GM18858 (cell line): ENCODE data around the gene KLHL40.

Experiments
- ATAC-seq: cut with Tn5 transposase; IDR thresholded peaks from one replicate; pipeline ENCODE4 v1.9.1; 2021; ENCODE audit not compliant: unreplicated experiment

Gene KLHL40

DNA sequence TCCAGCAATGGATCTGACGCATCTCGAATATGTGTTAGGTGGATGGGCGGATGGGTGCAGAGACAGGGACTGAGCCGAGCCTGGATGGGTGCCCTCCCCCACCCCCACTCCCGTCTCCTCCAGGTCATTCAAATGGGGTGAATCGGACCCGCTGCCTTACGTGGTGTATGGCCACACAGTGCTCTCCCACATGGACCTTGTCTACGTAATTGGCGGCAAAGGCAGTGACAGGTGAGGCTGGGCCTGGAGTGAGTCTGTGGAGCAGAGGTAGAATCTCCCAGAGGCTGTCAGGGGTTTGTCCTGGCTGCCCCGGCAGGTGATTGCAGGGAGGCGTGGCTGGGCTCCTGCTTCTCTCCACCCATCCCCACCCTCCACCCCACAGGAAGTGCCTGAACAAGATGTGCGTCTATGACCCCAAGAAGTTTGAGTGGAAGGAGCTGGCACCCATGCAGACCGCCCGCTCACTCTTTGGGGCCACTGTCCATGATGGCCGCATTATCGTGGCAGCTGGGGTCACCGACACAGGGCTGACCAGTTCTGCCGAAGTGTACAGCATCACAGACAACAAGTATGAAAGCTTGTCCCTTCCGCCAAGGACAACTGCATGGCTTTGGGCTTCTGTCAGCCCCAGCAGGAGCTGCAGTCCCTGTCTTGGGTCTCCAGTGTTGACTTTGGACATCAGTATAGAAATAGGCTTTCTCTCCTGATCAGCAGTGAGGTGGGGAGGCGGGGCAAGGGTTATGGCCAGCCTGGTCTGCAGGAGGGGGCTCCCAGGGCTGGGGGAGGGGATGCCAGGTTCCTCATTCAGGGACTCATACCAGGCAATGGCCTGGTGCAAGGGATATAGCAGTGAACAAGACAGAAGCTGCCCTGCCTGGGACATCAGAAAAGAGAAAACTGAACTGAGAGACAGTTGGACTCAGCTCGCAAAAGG is 3.4 kb downstream of the KLHL40 start:
- no peak for ATAC-seq

DNA sequence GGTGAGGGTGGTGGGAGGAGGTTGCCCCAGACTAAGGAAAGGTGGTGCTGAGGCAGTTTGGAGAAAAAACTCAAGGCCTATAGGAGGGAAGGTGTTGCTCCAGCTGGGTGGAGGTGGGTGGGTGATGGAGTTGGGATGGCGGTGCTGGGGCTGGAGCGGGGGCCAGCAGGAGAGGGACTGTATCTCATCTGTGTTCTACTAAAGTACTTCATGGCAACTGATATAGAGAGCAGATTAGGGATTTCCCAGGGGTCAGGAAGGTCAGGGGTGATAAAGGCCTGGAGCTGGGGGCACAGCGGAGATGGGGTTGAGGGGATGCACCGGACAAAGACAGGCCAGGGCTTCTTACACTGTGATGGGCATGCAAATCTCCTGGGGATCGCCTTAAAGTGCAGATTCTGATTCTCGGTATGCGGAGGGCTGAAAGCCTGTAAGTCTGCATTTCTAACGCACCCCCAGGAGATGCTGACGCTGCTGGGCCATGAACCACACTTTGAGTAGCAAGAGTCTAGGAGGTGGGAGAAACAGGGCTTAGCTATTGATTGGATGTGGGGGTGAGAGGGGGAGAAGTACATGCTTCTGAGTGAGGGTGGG is 4.2 kb downstream of the KLHL40 start:
- ATAC-seq: no peak

- no peak for ATAC-seq
Observed at GRCh38 chr3:42690191-42690590, 4.9 kb downstream of the KLHL40 start.

- no peak for ATAC-seq
Observed at GRCh38 chr3:42690766-42691680, 5.7 kb downstream of the KLHL40 start.

GRCh38 chr3:42691816-42692666 is 6.7 kb downstream of the KLHL40 start:
- no peak for ATAC-seq

DNA sequence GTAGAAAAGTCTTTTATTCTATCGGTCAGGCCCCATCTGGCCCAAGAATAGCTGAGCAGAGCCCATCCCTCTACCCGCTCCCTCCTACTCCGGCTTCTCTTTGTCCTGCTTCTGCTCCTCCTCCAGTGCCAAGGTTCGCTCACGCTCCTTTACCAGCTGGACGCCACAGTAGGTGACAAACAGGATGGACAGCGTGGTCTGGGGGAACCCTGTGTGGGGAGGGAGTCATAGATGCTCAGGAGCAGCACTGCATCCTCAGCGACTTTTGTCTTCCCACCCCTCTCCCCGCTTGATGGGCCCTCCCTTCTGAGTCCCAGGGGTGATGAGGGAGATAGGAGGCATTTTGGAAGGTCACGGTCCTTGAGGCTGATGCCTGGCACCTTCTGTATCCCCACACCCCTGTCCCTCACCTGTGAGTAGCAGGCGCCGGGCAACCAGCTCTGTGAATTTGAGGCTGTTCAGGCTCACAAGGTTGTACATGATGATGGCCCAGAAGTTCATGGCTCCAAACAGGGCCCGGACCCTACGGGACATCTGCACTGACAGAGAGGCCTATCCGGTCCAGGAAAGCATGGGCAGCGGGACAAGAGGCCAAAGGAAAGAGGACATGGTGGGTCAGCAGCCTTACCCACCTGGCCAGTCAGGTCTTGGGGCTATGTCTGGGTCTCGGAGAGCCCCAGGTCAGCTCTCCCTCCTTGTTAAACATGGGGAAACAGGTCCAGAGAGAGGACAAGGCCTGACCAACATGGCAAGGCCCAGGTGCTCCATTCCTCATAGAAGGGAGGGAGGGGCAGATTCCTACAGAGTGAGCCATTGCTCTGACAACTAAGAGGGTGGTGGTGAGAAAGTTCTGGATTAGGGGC is 7.6 kb downstream of the KLHL40 start:
- no peak for ATAC-seq

DNA sequence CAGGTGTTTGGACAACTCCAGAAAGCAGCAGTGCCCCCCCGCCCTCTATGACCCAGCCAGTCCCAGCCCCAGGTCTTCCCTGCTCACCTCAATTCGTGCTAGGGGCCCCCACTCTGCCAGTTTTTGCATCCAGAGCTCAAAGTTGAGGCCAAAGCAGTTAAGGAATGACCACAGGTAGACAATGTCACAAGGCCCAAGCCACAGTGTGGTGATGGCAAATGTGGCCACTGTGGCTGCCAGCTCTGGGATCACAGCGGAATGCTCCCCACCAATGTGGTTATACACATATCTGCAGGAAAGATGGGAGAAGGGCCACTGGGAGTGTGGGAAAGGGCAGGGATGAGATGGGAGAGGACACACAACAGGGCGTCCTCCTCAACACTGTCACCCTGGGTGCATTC is 8.2 kb downstream of the KLHL40 start:
- ATAC-seq: no peak

DNA sequence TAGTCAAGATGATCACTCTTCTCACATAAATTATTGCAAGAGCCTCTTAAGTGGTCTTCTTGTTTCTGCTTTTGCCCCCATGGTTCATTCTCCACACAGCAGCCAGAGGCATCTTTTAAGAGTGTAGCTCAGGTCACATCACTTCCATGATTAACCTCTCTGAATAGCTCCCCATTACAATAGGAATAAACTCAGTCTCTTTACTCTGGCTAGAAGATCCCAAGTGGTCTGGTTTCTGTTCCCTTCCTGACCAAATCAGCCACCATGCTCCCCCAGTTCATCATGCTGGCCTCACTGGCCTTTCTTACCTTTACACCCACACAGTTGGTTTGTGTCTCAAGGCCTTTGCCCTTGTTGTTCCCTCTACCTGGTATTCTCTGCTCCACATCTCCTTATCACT is 9.0 kb downstream of the KLHL40 start:
- no peak for ATAC-seq

DNA sequence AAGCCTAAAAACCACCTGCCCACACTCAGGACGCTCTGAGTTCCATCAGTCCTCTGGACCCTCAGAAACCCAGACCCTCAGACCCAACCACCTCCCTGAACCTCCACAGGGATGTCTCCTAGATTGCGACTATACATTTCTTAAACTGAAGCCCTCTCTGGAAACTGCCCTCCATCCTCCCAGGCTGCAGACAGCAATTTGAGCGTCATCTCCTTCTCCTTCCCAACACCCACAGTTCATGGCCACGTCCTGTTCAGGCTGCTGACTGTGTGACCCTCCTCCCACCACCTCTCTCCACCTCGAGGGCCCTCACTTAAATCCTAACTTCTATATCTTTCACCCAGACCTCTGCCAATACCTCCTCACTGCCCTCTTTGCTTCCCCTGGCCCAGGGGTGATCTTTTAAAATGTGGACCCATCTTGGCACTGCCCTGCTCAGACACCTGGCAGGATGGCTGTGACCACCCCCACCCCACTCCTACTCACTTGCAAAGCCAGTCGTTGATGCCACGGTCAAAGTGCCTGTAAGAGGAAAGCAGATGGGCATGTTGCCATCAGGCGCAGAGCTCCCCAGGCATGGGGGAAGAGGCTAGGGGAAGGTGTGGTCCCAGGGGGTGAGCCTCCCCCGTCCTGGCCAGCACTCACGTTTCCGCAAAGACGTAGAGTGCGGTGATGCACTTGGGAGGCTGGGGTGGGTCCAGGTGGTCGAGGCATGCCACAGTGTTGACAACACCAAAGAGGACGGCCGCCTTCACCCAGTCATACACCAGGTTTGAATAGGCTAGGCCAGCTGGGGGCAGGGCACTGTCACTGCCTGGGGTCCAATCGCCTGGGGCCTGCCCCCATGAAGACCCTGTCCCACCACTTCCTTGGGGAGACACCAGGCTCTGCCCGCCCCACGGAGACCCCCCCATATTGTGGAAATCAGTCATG is 11.3 kb downstream of the KLHL40 start:
- ATAC-seq: no peak

DNA sequence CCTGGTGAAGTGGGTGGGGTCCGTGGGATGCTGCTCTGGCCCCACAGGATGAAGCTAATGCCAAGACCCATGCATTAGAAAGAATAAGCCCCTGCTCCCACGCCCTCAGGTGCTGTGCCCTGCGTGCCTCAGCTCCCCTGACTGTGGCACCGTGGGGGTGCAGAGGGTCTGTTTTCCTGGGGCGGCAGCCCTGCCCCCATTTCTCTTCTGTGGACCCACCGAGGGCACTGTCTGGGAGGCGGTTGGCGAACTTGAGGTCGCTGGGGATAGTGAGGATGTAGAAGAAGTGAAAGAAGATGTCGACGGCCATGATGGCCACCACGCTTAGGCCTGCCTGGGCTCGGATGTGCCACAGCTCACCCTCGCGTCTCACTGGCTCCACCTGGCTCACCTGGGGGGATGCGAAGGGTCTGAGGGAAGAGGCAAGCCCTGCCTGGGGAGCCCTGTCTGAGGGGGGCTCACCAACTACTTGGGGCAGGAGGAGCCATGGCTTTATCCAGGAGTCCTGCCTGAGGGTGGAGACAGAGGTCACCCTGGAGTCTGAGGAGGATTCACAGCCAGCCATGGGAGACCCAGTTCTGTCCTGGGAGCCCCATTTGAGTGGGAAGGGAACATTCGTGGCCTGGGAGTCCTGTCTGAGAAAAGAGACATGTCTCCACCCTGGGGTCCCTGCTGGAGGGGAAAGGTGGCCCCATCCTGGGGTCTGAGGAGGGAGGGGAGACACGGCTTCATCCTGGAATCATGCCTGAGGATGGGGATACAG is 12.1 kb downstream of the KLHL40 start:
- no peak for ATAC-seq

DNA sequence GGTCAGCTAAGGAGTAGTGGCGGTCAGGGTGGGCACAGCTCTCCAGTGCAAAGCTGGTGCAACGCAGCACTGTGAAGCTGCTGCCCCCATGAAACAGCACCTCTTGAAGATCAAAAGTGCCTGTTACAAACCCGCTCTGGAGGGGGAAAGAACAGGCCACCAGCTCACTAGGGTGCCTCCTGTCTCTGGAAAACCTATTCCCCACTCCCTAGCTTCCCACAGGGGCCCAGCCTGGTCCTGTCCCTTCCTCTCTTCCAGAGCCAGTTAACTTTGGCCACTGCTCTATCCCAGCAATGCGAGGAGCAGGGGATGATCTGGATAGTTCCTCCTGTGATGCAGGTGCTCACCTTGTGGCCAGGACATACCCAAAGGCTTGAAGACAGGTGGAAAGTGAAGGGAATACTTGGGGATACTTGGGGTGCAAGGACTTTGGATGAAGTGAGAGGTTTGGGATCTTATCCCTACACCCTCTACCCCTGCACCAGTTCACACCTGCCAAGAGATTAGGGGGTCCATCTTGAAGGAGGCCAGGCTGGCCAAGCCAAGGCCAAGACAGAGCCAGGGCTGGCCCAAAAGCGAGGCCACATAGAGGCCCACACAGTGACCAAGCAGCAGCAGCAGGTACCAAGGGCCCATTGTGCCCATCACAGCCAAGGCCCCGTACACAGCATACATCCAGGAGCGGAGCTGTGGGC is 13.0 kb downstream of the KLHL40 start:
- ATAC-seq: no peak

GRCh38 chr3:42698911-42699230 is 13.5 kb downstream of the KLHL40 start:
- ATAC-seq: no peak

DNA sequence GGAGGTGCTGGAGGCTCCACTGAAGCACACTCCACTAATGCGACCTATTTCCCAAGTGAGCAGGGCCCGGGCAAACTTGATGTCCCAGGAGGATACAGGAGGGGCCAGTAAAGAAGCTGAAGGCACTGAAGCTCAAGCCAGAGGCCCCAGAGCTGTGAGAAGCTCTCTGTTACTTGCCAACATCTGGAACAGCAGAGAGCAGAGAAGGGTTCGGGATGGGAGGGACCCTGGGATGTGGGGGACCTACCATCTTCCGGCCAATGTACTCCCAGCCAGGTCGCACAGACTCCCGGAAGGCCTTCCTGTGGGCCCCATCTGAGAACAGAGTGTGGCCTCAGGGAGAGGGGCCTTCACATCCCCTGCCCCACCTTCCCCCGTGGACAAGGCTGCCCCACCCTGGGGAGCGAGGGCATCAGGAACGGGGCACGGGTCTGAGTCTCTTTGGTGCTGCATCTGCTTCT is 14.2 kb downstream of the KLHL40 start:
- no peak for ATAC-seq

GRCh38 chr3:42700366-42701288 is 15.3 kb downstream of the KLHL40 start:
- no peak for ATAC-seq

DNA sequence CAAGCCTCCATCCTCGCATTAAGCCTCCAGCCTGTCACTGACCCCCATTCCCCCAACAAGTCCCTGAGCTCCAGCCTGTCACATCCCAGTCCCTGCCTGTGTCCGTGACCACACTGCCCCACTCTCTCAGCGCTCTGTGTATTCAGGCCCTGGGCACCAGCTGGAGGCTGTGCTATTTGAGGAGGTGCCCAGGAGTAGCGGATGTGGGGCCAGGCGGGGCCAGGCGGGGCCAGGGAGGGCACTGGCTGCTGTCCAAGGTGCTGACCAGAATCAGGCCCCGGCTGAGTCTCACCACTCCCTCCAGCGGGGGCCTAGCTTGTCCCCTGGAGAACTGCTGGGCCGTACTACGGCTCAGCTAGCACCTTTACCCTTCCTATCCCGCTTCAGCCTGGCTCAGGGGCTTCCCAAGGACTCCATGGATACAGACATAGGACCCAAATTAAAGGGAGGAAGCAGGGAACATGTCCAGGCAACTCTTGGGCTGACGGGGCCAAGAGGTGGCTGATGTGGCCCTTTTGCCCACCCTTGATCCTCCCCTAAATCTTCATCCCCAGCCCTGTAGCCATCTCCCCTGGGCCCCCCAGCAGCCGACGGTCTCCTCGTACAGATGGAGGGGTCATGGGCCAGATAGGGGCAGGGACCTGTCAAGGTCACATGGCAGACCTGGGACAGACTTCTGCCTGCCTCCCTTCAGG is 16.2 kb downstream of the KLHL40 start:
- no peak for ATAC-seq
